ENCODE measurements around the gene BTBD19. TPM values are rescaled to one million over a fixed set of nuclear protein-coding genes. Genes with fewer than 3 reads are reported as not detected.
"Not testable (repeated sequence)": the region's sequence is repeated elsewhere in the genome, so short reads cannot be mapped to it uniquely, and the experiment has no call there.

The BTBD19 gene
- total RNA-seq, 1 donor from 2014 or later = 10.1 TPM

GRCh38 chr1:44808938-44809917, 905 bp downstream of the BTBD19 start:
- peak; percentile 84 for DNase-seq (ENCODE audit: low spot score)

GRCh38 chr1:44810101-44810761, 1.9 kb downstream of the BTBD19 start:
- DNase-seq (ENCODE audit: low spot score) = no peak

GRCh38 chr1:44810762-44811105, 2.4 kb downstream of the BTBD19 start:
- not testable (repeated sequence) for DNase-seq (ENCODE audit: low spot score)

GRCh38 chr1:44811234-44811633, 2.9 kb downstream of the BTBD19 start:
- no peak for DNase-seq (ENCODE audit: low spot score)

GRCh38 chr1:44812822-44813543, 4.7 kb downstream of the BTBD19 start:
- DNase-seq (ENCODE audit: low spot score) = no peak

- not testable (repeated sequence) for DNase-seq (ENCODE audit: low spot score)
Observed at GRCh38 chr1:44815926-44816325, 7.6 kb downstream of the BTBD19 start.

GRCh38 chr1:44817307-44817706, 9.0 kb downstream of the BTBD19 start:
- DNase-seq (ENCODE audit: low spot score) = no peak

GRCh38 chr1:44817771-44818495, 9.6 kb downstream of the BTBD19 start:
- no peak for DNase-seq (ENCODE audit: low spot score)

- DNase-seq (ENCODE audit: low spot score) = no peak
Observed at GRCh38 chr1:44819196-44819607, 10.9 kb downstream of the BTBD19 start.

- DNase-seq (ENCODE audit: low spot score) = peak; percentile 94
Observed at GRCh38 chr1:44819608-44820327, 11.4 kb downstream of the BTBD19 start.

GRCh38 chr1:44820328-44821239, 12.3 kb downstream of the BTBD19 start:
- no peak for DNase-seq (ENCODE audit: low spot score)

GRCh38 chr1:44821240-44821715, 13.0 kb downstream of the BTBD19 start:
- no peak for DNase-seq (ENCODE audit: low spot score)

GRCh38 chr1:44822131-44822701, 13.9 kb downstream of the BTBD19 start:
- DNase-seq (ENCODE audit: low spot score) = no peak

- no peak for DNase-seq (ENCODE audit: low spot score)
Observed at GRCh38 chr1:44822981-44823451, 14.7 kb downstream of the BTBD19 start.

- not testable (repeated sequence) for DNase-seq (ENCODE audit: low spot score)
Observed at GRCh38 chr1:44824392-44824791, 16.1 kb downstream of the BTBD19 start.

GRCh38 chr1:44826375-44827196, 18.3 kb downstream of the BTBD19 start:
- DNase-seq (ENCODE audit: low spot score) = peak; percentile 77

- no peak for DNase-seq (ENCODE audit: low spot score)
Observed at GRCh38 chr1:44827197-44828002, 19.1 kb downstream of the BTBD19 start.
